CD4-positive, alpha-beta T cell (primary cell): Measurements from ENCODE around the gene OIT3. TPM values are rescaled to one million over a fixed set of nuclear protein-coding genes. Genes with fewer than 3 reads are reported as not detected.

ENCODE experiments used
- ATAC-seq: fragments of 200-7000 bp; cut with Tn5 transposase; one replicate; pipeline ENCODE4 v1.10.0; 2022; ENCODE audit warnings: mild to moderate bottlenecking; ENCODE audit not compliant: poor library complexity
- CTCF ChIA-PET: fragments of 350-600 bp; sonication (Branson Sonifier 250); formaldehyde crosslinking; loops from one replicate; lab custom pipeline; 2021; ENCODE audit warnings: antibody characterized with exemption, inconsistent platforms; lab: Charles Lee
- POLR2A ChIA-PET: fragments of 350-600 bp; sonication (Branson Sonifier 250); formaldehyde crosslinking; loops from one replicate; lab custom pipeline; 2021; ENCODE audit warnings: antibody characterized with exemption, inconsistent platforms; lab: Charles Lee
- DNase-seq, 14 experiments: peaks; one replicate each; pipeline ENCODE4 v3.0.0-alpha.2; 2013 to 2020; ENCODE audit warnings: mixed read lengths in 2 of 14
- H3K27ac ChIP-seq, 2 donors: one replicate each; pipeline versions ENCODE4 v1.5.1 to v1.7.0; 2013; ENCODE audit warnings: low read length in 2 of 2, low read depth in 1 of 2, mild to moderate bottlenecking in 1 of 2
- H3K27me3 ChIP-seq, 2 experiments: 1 replicate in 1 of 2; 2 replicates in 1 of 2; pipeline versions ENCODE4 v1.6.1 to v1.7.0; 2013; ENCODE audit warnings: low read length in 2 of 2, control low read depth in 1 of 2, mild to moderate bottlenecking in 1 of 2, moderate library complexity in 1 of 2; ENCODE audit not compliant: insufficient read depth in 2 of 2, control insufficient read depth in 1 of 2
- H3K36me3 ChIP-seq: one replicate; pipeline ENCODE4 v1.6.1; 2013; ENCODE audit warnings: low read length, control low read depth; ENCODE audit not compliant: insufficient read depth
- H3K4me1 ChIP-seq: one replicate; pipeline ENCODE4 v1.6.1; 2013; ENCODE audit warnings: low read length, control low read depth; ENCODE audit not compliant: insufficient read depth
- H3K4me3 ChIP-seq: one replicate; pipeline ENCODE4 v1.5.1; 2013; ENCODE audit warnings: mild to moderate bottlenecking, low read length, moderate library complexity
- H3K9me3 ChIP-seq, 2 experiments: 1 replicate in 1 of 2; 2 replicates in 1 of 2; pipeline versions ENCODE4 v1.6.1 to v1.7.0; 2013; ENCODE audit warnings: low read length in 2 of 2, mild to moderate bottlenecking in 2 of 2, control low read depth in 1 of 2, moderate library complexity in 1 of 2; ENCODE audit not compliant: control insufficient read depth in 1 of 2, insufficient read depth in 1 of 2
- H3K27ac Mint-ChIP-seq: one replicate; pipeline ENCODE4 v1.8.0; 2020; ENCODE audit warnings: mixed read lengths
- H3K27me3 Mint-ChIP-seq: one replicate; pipeline ENCODE4 v1.8.0; 2021; ENCODE audit warnings: mixed read lengths
- H3K36me3 Mint-ChIP-seq: one replicate; pipeline ENCODE4 v1.8.0; 2021; ENCODE audit warnings: low read depth, mixed read lengths
- H3K4me1 Mint-ChIP-seq: one replicate; pipeline ENCODE4 v1.8.0; 2021; ENCODE audit warnings: low read depth, mixed read lengths
- H3K4me3 Mint-ChIP-seq: one replicate; pipeline ENCODE4 v1.8.0; 2020; ENCODE audit warnings: mild to moderate bottlenecking, mixed read lengths
- H3K9me3 Mint-ChIP-seq: one replicate; pipeline ENCODE4 v1.8.0; 2020; ENCODE audit warnings: mixed read lengths
- CTCF ChIP-seq: fragments of 200-600 bp; IDR thresholded peaks from one replicate; pipeline ENCODE4 v1.8.0; 2022; ENCODE audit warnings: antibody characterized with exemption, mild to moderate bottlenecking
- intact Hi-C, 2 experiments: fragments of 100-400 bp; cut with DNase I in 1 of 2; cut with micrococcal nuclease in 1 of 2; formaldehyde crosslinking; loops; one replicate each; pipeline versions ENCODE4 v1.15.1 to v1.9.0; 2023 to 2025; cut with DNase I, micrococcal nuclease
- total RNA-seq, 174 experiments: library from RNA in 2 of 174; stranded (reverse) in 2 of 174; gene quantifications; one replicate each; pipeline ENCODE4 v1.2.3 and lab custom pipeline; 2021 to 2026

OIT3 gene
- total RNA-seq, 2 experiments from 2014 or later, result not detected

DNA sequence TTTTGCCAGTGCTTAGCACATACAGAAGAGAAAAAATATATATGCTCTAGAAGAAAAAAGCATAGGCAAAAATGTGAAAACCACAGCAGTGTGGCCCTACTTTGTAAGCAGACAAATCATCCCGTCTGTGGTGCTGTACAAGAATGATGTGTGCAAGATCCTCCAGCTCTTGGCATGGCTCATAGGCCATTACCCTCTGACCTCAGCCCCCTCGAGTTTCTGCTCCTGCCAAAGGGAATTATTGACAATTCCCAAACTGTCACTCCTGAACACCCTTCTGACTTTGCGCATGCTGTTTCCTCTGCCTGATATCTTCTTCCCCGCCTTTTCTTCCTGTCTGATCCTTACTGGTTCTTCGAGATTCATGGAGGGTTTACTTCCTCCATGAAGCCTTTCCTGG is 33.9 kb downstream of the OIT3 start:
- ChIA-PET CTCF (no interaction called here), POLR2A (no interaction called here)
- H3K4me1 ChIP-seq, result no peaks in the 10 kb centered on the region
- intact Hi-C loops, result no loop called here
- Mint-ChIP-seq H3K27ac (no peak overlapping the region), H3K4me1 (no peaks in the 10 kb centered on the region), H3K36me3 (no peaks in the 10 kb centered on the region), H3K27me3 (peaks cover 4% of the 10 kb centered on the region), H3K4me3 (no peak overlapping the region), H3K9me3 (no peaks in the 10 kb centered on the region)
- ATAC-seq (no peak), DNase-seq (no peak)
- H3K27me3 ChIP-seq, result peaks cover 0 to 5% of the 10 kb centered on the region in 2 experiments
- H3K4me3 ChIP-seq, result no peak overlapping the region
- H3K9me3 ChIP-seq, result peaks cover 0 to 3% of the 10 kb centered on the region in 2 experiments
- no peak for TF ChIP-seq CTCF
- H3K36me3 ChIP-seq, result no peaks in the 10 kb centered on the region
- H3K27ac ChIP-seq, result no peak overlapping the region

DNA sequence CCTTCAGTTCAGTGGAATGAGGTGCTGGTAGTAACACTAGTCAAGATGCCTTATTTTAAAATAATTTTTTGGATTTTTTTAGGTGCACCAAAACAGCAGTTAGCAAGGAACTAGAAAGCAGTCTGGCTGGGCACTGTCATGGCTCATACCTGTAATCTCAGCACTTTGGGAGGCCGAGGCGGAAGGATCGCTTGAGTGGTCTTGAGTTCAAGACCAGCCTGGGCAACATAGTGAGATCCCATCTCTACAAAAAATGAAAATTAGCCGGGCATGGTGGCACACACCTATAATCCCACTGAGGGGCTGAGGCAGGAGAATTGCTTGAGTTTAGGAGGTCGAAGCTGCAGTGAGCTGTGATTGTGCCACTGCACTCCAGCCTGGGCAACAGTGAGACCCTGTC is 35.3 kb downstream of the OIT3 start:
- POLR2A ChIA-PET, result no interaction called here
- H3K27me3 Mint-ChIP-seq, result peaks cover under 1% of the 10 kb centered on the region
- DNase-seq (no peak), ATAC-seq (no peak)
- TF ChIP-seq CTCF, result no peak
- no peaks in the 10 kb centered on the region for H3K9me3 ChIP-seq
- H3K4me1 Mint-ChIP-seq, result no peaks in the 10 kb centered on the region
- no peaks in the 10 kb centered on the region for H3K9me3 Mint-ChIP-seq
- H3K27ac Mint-ChIP-seq, result no peak overlapping the region
- peaks cover 0 to 3% of the 10 kb centered on the region in 2 experiments for H3K27me3 ChIP-seq
- no peak overlapping the region for H3K4me3 Mint-ChIP-seq
- H3K36me3 ChIP-seq, result no peaks in the 10 kb centered on the region
- intact Hi-C loops, result no loop called here
- H3K27ac ChIP-seq, result no peak overlapping the region
- no peak overlapping the region for H3K4me3 ChIP-seq
- H3K4me1 ChIP-seq, result no peaks in the 10 kb centered on the region
- CTCF ChIA-PET, result no interaction called here
- no peaks in the 10 kb centered on the region for H3K36me3 Mint-ChIP-seq

DNA sequence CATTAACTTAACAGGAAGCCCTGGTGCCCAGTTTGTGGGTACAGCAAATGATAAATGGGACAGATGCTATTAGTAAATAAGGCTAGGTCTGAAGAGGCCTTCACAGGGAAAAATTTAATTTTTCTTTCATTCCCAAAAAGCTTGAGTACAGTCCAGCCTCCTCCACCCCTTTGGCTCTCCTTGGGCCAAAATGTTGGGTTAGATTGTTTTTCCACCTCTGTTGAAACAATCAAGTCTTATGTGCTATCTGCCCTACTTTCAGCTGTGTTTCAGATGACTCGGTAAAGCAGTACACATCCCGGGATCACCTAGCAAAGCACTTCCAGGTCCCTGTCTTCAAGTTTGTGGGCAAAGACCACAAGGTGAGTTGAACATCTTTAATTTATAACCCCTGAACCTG is 36.7 kb downstream of the OIT3 start:
- TF ChIP-seq CTCF, result no peak
- CTCF ChIA-PET, result no interaction called here
- Mint-ChIP-seq H3K27me3 (no peaks in the 10 kb centered on the region), H3K27ac (no peak overlapping the region), H3K36me3 (no peaks in the 10 kb centered on the region), H3K4me1 (no peaks in the 10 kb centered on the region), H3K4me3 (no peak overlapping the region), H3K9me3 (no peaks in the 10 kb centered on the region)
- ATAC-seq (no peak), DNase-seq (no peak)
- Histone ChIP-seq H3K4me1 (no peaks in the 10 kb centered on the region), H3K9me3 (no peaks in the 10 kb centered on the region), H3K27ac (no peak overlapping the region), H3K27me3 (peaks cover 0 to 3% of the 10 kb centered on the region in 2 experiments), H3K4me3 (no peak overlapping the region), H3K36me3 (no peaks in the 10 kb centered on the region)
- intact Hi-C loops, result no loop called here
- POLR2A ChIA-PET, result no interaction called here
